ENCODE results near the gene AKAP14. TPM values are rescaled to one million over a fixed set of nuclear protein-coding genes. Genes with fewer than 3 reads are reported as not detected.
A peak's percentile ranks its signal among the peaks of the same experiment; 100 is the strongest.
"Not testable (repeated sequence)": the region's sequence is repeated elsewhere in the genome, so short reads cannot be mapped to it uniquely, and the experiment has no call there.

The AKAP14 gene
- total RNA-seq, 1 donor from 2014 or later = not detected

DNA sequence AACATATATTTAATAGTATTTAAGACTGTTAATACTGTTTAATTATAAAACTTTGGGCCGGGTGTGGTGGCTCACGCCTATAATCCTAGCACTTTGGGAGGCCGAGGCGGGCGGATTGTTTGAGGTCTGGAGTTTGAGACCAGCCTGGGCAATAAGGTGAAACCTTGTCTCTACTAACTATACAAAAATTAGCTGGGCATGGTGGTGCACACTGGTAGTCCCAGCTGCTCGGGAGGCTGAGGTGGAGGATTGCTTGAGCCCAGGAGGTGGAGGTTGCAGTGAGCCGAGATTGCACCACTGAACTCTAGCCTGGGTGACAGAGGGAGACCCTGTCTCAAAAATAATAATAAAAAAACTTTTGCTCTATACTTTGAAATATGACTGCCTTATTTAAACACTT, 26.7 kb downstream of the AKAP14 start:
- not testable (repeated sequence) for DNase-seq

DNA sequence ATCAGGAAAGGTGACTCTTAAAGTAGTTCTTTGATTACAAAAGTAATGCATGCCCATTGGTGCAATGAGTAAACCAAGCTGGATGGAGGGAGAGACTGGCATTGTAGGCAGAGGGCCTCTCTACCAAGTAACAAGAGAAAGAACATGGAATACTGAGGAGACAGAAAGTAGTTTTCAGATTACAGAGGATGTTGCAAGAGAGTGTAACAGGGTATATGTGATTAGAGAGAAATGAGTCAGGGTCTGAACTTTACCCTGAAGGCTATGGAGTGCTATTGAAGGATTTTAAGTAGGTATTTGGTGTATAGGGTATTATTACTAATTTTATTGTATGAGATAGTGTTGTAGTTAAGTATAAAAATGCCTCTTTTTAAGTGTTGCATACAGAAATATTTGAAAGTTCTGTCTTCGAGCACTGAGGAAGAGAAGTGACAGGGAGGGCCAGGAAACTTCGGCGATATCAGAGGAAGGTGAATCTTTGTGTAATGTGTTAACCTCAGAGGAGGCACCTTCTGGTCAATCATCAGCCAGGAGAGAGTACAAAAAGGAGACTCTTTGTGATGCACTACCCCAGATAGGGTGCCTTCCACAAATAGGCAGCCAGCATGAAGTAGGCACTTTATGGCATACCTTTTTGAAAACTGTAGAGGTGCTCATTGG, 39.7 kb downstream of the AKAP14 start:
- no peak for DNase-seq

DNA sequence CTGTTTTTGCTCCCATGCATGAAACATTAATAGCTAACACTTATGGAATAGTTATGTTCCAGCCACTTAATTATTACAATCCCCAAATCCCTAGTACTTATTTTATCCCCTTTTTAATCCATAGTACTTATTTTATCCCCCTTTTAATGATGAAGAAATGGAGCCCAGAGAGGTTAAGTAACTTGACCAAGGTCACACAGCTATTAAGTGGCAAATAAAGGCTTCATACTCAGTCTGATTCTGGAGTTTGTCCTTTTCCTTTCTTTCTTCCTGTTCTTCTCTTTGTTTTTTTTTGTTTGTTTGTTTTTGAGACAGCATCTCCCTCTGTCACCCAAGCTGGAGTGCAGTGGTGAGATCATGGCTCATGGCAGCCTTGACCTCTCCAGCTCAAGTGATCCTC, 45.6 kb downstream of the AKAP14 start:
- no peak for DNase-seq

DNA sequence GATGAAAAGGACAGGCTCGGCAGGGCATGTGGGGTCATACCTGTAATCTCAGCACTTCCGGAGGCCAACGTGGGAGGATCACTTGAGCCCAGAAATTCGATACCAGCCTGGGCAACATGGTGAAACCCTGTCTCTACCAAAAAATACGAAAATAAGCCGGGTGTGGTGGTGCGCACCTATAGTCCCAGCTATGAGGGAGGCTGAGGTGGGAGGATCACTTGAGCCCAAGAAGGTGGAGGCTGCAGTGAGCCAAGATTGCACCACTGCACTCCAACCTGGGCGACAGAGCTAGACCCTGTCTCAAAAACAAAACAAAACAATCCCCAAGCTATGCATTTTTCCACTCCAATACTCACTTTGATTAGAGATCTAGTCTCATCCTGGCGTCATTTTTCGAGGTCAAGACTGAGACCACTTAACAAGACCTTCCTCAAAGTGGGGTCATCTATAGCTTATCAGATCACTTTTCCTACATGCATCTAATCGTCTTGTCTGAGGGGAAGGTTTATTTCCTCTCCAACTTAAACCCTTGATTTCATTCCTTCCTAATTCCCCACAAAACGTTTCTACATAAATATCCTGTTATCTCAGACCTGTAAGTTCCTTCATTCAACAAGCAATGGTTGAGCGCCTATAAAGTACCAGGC, 46.6 kb downstream of the AKAP14 start:
- no peak for DNase-seq

DNA sequence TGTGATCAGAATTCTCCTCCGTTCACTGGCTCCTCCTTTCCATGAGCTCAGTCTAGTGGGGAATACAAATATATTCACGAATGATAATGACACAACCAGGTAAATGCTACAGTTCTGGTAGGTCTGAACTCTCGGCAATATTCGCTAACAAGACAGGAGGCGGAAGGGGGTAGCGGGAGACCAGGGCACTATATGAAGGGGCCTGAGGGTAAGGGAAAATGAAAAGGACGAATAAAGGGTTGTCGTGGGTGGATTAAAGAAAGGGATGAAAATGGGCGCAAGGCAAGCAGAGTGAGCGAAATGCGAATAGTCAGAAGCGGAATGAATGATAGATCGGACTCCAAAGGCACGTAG, 47.1 kb downstream of the AKAP14 start:
- no peak for DNase-seq

DNA sequence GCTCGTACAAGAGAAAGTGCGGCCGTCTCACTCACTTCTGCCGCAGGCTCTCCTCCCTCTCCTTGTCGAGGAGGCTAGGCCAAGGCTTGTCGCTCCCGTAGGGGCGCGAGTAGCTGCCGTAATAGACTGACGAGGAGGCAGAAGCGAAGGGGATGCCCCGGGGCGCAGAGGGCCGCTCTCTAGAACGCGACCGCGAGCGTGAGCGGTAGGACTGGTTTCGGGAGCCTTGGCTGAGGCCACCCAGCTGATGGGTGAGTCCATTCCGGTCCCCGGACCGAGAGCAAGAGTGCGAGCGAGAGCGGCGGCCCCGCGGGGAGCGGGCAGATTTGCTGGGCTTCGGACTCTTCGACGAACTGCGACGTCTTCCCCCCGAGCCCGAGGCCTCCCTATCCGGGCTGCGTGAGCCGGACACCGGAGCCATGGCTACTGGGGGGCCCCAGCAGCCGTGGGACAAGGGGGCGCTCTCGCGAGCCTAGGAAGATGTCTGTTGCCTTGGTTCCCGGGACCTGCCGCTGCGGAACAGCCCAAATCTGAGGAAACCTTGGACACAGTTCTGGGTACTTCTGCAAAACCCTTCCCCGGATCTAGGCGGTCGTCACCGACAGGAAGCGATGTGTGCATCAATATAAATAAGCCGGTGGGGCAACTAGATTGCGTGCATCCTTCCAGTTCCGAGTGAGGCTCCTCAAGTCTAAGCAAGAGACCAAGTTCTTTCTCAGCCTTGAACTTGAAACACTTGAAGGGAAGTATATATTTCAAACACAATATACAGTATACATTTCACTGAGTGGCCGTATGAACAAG, 47.7 kb downstream of the AKAP14 start, which contains the start of gene NKAP:
NKAP (minus strand) TSS at position 567 of the 804 bp plus-strand sequence; CDS start at position 421, 146 bp downstream.
- peak; percentile 95 for DNase-seq

DNA sequence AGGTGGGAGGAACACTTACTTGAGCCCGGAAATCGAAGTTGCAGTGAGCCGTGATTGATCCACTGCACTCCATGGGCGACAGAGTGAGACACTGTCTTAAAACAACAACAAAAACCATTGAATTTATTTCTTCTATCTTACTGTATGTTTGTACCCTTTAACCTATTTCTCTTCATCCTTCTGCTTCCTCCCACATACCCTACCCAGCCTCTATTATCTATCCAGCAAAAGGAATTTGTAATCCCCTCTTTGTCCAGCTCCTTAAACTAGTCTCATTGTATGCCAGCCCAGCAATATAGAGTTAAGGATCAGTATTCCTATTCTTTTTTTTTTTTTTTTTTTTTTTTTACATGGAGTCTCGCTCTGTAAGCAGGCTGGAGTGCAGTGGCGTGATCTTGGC, 49.8 kb downstream of the AKAP14 start:
- DNase-seq = no peak

DNA sequence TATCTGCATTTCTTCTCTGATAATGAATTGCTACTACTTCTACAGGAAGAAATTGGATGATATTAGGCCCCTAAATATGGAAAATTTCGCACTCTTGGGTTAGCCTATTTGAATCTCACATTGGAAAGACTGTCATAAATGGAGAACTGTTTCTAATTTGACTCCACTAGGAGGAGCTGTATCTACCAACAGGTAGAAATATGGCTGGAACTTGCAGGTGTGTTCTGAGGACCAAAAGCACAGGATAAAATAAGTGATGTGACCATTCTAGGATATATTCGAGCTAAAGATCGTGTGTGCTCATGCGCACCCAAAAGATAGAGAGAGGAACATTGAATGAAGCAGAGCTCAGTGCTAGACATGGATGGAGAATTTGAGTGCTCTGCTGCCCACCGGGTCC, 52.7 kb downstream of the AKAP14 start:
- DNase-seq = peak; percentile 1

DNA sequence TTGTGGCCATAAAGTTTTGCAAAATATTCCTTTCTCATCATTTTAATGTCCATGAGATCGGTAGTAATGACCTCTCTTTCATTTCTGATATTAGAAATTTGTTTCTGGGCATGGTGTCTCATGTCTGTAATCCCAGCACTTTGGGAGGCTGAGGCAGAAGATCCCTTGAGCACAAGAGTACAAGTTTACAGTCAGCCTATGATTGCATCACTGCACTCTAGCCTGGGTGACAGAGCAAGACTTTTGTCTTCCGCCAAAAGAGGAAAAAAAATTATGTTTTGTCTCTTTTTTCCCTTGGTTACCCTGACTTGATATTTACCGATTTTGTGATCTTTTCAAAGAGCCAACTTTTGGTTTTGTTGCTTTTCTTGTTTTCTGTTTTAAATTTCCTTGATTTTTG, 58.7 kb downstream of the AKAP14 start:
- DNase-seq = no peak

DNA sequence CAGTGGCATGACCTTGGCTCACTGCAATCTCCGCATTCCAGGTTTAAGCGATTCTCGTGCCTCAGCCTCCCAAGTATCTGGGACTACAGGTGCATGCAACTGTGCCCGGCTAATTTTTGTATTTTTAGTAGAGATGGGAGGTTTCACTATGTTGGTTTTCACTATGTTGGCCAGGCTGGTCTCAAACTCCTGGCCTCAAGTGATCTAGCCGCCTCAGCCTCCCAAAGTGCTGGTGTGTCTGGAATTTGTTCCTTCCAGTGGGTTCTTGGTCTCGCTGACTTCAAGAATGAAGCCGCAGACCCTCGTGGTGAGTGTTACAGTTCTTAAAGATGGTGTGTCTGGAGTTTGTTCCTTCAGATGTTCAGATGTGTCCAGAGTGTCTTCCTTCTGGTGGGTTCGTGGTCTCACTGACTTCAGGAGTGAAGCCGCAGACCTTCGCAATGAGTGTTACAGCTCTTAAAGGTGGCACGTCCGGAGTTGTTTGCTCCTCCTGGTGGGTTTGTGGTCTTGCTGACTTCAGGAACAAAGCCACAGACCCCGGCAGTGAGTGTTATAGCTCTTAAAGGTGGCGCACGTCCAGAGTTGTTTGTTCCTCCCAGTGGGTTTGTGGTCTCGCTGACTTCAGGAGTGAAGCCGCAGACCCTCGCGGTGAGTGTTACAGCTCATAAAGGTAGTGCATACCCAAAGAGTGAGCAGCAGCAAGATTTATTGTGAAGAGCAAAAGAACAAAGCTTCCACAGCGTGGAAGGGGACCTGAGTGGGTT, 60.3 kb downstream of the AKAP14 start:
- not testable (repeated sequence) for DNase-seq

DNA sequence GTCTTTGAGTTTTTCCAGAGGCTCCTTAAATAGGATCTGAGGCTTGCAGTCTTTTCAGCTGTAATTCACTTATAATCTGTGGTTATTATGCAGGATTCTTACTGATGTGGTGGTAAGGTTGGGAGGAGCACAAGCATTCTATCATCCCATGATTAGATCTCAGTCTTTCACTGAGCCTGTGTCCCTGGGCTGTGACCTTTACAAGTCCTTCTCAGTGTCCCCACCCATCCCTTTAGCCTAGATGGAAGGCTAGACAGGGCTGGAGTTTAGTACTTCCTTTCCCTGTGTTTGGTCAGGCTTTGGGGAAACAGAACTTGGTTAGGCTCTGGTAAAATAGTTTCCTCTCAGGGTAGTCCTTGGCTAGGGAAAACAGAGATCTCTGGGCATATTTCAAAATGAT, 64.9 kb downstream of the AKAP14 start:
- no peak for DNase-seq

DNA sequence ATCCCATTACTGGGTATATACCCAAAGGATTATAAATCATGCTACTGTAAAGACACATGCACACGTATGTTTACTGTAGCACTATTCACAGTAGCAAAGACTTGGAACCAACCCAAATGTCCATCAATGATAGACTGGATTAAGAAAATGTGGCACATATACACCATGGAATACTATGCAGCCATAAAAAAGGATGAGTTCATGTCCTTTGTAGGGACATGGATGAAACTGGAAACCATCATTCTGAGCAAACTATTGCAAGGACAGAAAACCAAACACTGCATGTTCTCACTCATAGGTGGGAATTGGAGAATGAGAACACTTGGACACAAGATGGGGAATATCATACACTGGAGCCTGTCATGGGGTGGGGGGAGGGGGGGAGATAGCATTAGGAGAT, 71.1 kb downstream of the AKAP14 start:
- DNase-seq = not testable (repeated sequence)

Other genes with a start within 250 kb of the AKAP14 start
- gene SEPTIN6, start 202.7 kb upstream of the AKAP14 start, total RNA-seq = 22.8 and 40.9 TPM in 2 replicates
- gene SOWAHD, start 137.3 kb upstream of the AKAP14 start, total RNA-seq = 0.05 TPM in 1 of 2 replicates, not detected in the other
- gene RPL39, start 104.3 kb upstream of the AKAP14 start, total RNA-seq = 2,423 and 9,363 TPM in 2 replicates
- gene UPF3B, start 42.9 kb upstream of the AKAP14 start, total RNA-seq = 1.9 and 4.0 TPM in 2 replicates
- 18.0 and 19.6 TPM in 2 replicates for gene RNF113A, start 24.2 kb upstream of the AKAP14 start, total RNA-seq
- 52.0 and 89.2 TPM in 2 replicates for gene NDUFA1, start 24.1 kb upstream of the AKAP14 start, total RNA-seq
- 3.5 and 4.4 TPM in 2 replicates for gene NKAP, start 47.9 kb downstream of the AKAP14 start, total RNA-seq
- not detected in 2 replicates for gene RHOXF2B, start 181.8 kb downstream of the AKAP14 start, total RNA-seq
- not detected in 2 replicates for gene RHOXF1, start 220.0 kb downstream of the AKAP14 start, total RNA-seq

All from dermis blood vessel endothelial cell (primary cell).